ENCODE results near the gene SNTG2. TPM values are rescaled to one million over a fixed set of nuclear protein-coding genes. Genes with fewer than 3 reads are reported as not detected.
A peak's percentile ranks its signal among the peaks of the same experiment; 100 is the strongest.

Gene SNTG2
- total and polyA plus RNA-seq, 10 of the 15 experiments (the other 5 are each of a cell fraction or from before 2014, with no cell fraction given) = not detected

GRCh38 chr2:1328684-1329083 is 378.0 kb downstream of the SNTG2 start:
- intact Hi-C loops (cut with micrococcal nuclease; ENCODE audit: unreplicated experiment) = no loop called here
- no TSS peak for BruUV-seq (replicated peaks)
- SMC1A ChIA-PET (ENCODE audit: uncharacterized antibody, unreplicated experiment) = no interaction called here
- H3K36me3 ChIP-seq (ENCODE audit: control insufficient read depth in 2 of 2, insufficient read depth in 2 of 2, low read length in 1 of 2) = no peaks in the 10 kb centered on the region
- 30% methylated on average over 5 of the region's 5 CpGs for WGBS (ENCODE audit: insufficient coverage, insufficient replicate concordance, low lambda C conversion rate, missing lambda C conversion rate)
- no peak for DNase-seq (ENCODE audit: low read depth, low spot score)
- no peak for ATAC-seq
- no peak overlapping the region for H3K27ac ChIP-seq (ENCODE audit: control insufficient read depth, insufficient read depth)
- CTCF ChIA-PET = no interaction called here
- no peak for FAIRE-seq
- no peak overlapping the region for H3K4me2 ChIP-seq (ENCODE audit: control insufficient read depth, insufficient read depth)
- POLR2A ChIA-PET = no interaction called here
- RAD21 ChIA-PET (ENCODE audit: unreplicated experiment) = no interaction called here
- no peak overlapping the region for H3K9ac ChIP-seq (ENCODE audit: control insufficient read depth, insufficient read depth, low read length)
- no peak overlapping the region for H2AFZ ChIP-seq (ENCODE audit: control insufficient read depth, low read depth, low read length)
- H4K20me1 ChIP-seq (ENCODE audit: control insufficient read depth, insufficient read depth) = no peaks in the 10 kb centered on the region
- H3K4me1 ChIP-seq (ENCODE audit: control insufficient read depth, insufficient read depth, low read length) = no peaks in the 10 kb centered on the region
- in situ Hi-C loops (cut with MboI) = no loop called here
- H3K4me3 ChIP-seq = no peak overlapping the region
- no peaks in the 10 kb centered on the region for H3K27me3 ChIP-seq (replicated peaks in 1 of 2; ENCODE audit: control insufficient read depth in 2 of 2, insufficient read depth in 2 of 2, low read length in 1 of 2)
- H3K9me3 ChIP-seq (replicated peaks; ENCODE audit: control insufficient read depth, insufficient read depth, low read length) = no peaks in the 10 kb centered on the region
- no peaks in the 10 kb centered on the region for H3K79me2 ChIP-seq (ENCODE audit: control insufficient read depth, insufficient read depth, low read length)
- peak; percentile 74 for TF ChIP-seq BCL3 (IDR thresholded peaks at IDR 0.05; ENCODE audit: borderline replicate concordance, insufficient read depth, low read depth, low read length, poor library complexity, severe bottlenecking)
- no peak for TF ChIP-seq ZBTB40 (IDR thresholded peaks at IDR 0.05; ENCODE audit: borderline replicate concordance)
- TF ChIP-seq CBX3 (IDR thresholded peaks at IDR 0.05; ENCODE audit: borderline replicate concordance, low read depth) = no peak
